ENCODE measurements around the gene CCDC3. TPM values are rescaled to one million over a fixed set of nuclear protein-coding genes. Genes with fewer than 3 reads are reported as not detected.

Gene CCDC3
- total RNA-seq, 1 experiment from 2014 or later = 0.10 TPM

DNA sequence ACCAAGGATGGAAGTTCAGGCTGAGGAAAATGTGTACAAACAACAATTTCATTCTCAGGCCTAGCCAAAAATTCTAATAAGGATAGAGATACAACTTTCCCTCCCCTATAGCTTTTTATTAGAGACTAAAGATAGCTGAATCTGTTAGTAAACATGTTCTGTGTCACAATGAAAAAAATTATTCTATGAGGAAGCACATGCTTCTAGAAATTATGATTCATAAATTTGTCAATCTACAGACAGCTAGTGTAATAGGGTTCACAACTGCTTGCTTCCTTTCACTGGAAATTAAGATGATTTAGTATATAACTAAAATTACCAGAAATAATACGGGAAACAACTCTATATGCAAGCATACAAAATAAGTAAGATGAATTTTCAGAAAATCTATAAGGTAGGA, 56.6 kb downstream of the CCDC3 start:
- H3K9me3 ChIP-seq (ENCODE audit: control insufficient read depth, insufficient read depth, low read depth, low read length) = no peaks in the 10 kb centered on the region
- no peak overlapping the region for H3K4me3 ChIP-seq (ENCODE audit: low read depth in 2 of 2, low read length in 2 of 2)
- H3K27me3 ChIP-seq (ENCODE audit: control insufficient read depth, insufficient read depth, low read length) = no peaks in the 10 kb centered on the region; the same call in none of the 2 replicates
- no TSS peak for BruUV-seq (replicated peaks)
- CTCF ChIA-PET = no interaction called here
- in situ Hi-C loops (cut with HindIII; ENCODE audit: low pct_unique_long_range_greater_than_20kb, low sequenced_read_pairs) = no loop called here
- POLR2A ChIA-PET = no interaction called here
- no peaks in the 10 kb centered on the region for H3K4me1 ChIP-seq (ENCODE audit: control insufficient read depth, insufficient read depth, low read length)
- no peak for ATAC-seq
- H3K36me3 ChIP-seq (ENCODE audit: control insufficient read depth, insufficient read depth, low read length) = no peaks in the 10 kb centered on the region
- no peak for DNase-seq (ENCODE audit: low read depth, low spot score)
- intact Hi-C loops (cut with micrococcal nuclease; ENCODE audit: unreplicated experiment) = no loop called here
- TF ChIP-seq, protein P1, sequence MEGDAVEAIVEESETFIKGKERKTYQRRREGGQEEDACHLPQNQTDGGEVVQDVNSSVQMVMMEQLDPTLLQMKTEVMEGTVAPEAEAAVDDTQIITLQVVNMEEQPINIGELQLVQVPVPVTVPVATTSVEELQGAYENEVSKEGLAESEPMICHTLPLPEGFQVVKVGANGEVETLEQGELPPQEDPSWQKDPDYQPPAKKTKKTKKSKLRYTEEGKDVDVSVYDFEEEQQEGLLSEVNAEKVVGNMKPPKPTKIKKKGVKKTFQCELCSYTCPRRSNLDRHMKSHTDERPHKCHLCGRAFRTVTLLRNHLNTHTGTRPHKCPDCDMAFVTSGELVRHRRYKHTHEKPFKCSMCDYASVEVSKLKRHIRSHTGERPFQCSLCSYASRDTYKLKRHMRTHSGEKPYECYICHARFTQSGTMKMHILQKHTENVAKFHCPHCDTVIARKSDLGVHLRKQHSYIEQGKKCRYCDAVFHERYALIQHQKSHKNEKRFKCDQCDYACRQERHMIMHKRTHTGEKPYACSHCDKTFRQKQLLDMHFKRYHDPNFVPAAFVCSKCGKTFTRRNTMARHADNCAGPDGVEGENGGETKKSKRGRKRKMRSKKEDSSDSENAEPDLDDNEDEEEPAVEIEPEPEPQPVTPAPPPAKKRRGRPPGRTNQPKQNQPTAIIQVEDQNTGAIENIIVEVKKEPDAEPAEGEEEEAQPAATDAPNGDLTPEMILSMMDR (IDR thresholded peaks at IDR 0.05) = no peak
- TF ChIP-seq SIN3A (IDR thresholded peaks at IDR 0.05; ENCODE audit: borderline replicate concordance, insufficient read depth, low read depth, low read length) = no peak
- no peak for TF ChIP-seq POLR2AphosphoS5 (IDR thresholded peaks at IDR 0.05; ENCODE audit: low read depth, low read length)
- TF ChIP-seq, protein P2, sequence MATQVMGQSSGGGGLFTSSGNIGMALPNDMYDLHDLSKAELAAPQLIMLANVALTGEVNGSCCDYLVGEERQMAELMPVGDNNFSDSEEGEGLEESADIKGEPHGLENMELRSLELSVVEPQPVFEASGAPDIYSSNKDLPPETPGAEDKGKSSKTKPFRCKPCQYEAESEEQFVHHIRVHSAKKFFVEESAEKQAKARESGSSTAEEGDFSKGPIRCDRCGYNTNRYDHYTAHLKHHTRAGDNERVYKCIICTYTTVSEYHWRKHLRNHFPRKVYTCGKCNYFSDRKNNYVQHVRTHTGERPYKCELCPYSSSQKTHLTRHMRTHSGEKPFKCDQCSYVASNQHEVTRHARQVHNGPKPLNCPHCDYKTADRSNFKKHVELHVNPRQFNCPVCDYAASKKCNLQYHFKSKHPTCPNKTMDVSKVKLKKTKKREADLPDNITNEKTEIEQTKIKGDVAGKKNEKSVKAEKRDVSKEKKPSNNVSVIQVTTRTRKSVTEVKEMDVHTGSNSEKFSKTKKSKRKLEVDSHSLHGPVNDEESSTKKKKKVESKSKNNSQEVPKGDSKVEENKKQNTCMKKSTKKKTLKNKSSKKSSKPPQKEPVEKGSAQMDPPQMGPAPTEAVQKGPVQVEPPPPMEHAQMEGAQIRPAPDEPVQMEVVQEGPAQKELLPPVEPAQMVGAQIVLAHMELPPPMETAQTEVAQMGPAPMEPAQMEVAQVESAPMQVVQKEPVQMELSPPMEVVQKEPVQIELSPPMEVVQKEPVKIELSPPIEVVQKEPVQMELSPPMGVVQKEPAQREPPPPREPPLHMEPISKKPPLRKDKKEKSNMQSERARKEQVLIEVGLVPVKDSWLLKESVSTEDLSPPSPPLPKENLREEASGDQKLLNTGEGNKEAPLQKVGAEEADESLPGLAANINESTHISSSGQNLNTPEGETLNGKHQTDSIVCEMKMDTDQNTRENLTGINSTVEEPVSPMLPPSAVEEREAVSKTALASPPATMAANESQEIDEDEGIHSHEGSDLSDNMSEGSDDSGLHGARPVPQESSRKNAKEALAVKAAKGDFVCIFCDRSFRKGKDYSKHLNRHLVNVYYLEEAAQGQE (IDR thresholded peaks at IDR 0.05; ENCODE audit: insufficient read depth in 1 of 2, low read depth in 2 of 2, low read length in 1 of 2) = no peak
- no peak for TF ChIP-seq TCF7L2 (IDR thresholded peaks at IDR 0.05; ENCODE audit: low read depth, low read length)
- no peak overlapping the region for H3K27ac ChIP-seq (ENCODE audit: low read length)

DNA sequence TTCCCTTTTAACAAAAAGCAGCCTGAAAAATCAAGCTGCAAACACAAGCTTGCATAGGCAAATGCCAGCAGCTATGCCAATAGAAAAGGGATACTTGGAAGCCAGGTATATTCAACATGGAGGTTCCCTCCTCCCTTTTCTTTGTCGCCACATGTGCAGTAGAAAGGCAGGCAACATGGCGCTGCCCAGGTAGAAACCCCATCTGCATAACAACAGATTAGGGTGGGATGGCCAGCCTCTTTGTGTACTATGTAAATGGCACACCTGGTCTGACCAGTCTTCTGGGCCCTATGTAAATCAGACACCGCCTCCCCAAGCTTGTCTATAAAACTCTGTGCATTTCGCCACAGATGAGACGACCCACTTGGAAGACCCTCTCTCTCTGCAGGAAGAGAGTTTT, 58.1 kb downstream of the CCDC3 start:
- CTCF ChIA-PET = interaction anchor here (0.7 kb wide), 1 partner anchor 105 kb away, joined by 5 read pairs; no protein-coding TSS in a partner anchor
- Histone ChIP-seq H3K36me3 (ENCODE audit: control insufficient read depth, insufficient read depth, low read length) (no peaks in the 10 kb centered on the region), H3K27me3 (ENCODE audit: control insufficient read depth, insufficient read depth, low read length) (no peaks in the 10 kb centered on the region; the same call in none of the 2 replicates), H3K9me3 (ENCODE audit: control insufficient read depth, insufficient read depth, low read depth, low read length) (no peaks in the 10 kb centered on the region), H3K4me1 (ENCODE audit: control insufficient read depth, insufficient read depth, low read length) (no peaks in the 10 kb centered on the region), H3K4me3 (ENCODE audit: low read depth in 2 of 2, low read length in 2 of 2) (no peak overlapping the region), H3K27ac (ENCODE audit: low read length) (no peak overlapping the region)
- ATAC-seq (no peak), DNase-seq (ENCODE audit: low read depth, low spot score) (no peak)
- POLR2A ChIA-PET = no interaction called here
- in situ Hi-C loops (cut with HindIII; ENCODE audit: low pct_unique_long_range_greater_than_20kb, low sequenced_read_pairs) (no loop called here), intact Hi-C loops (cut with micrococcal nuclease; ENCODE audit: unreplicated experiment) (no loop called here)
- BruUV-seq (replicated peaks) = no TSS peak
- TF ChIP-seq, protein P1 (IDR thresholded peaks at IDR 0.05) = no peak
- no peak for TF ChIP-seq SIN3A (IDR thresholded peaks at IDR 0.05; ENCODE audit: borderline replicate concordance, insufficient read depth, low read depth, low read length)
- TF ChIP-seq TCF7L2 (IDR thresholded peaks at IDR 0.05; ENCODE audit: low read depth, low read length) = no peak
- TF ChIP-seq, protein P2 (IDR thresholded peaks at IDR 0.05; ENCODE audit: insufficient read depth in 1 of 2, low read depth in 2 of 2, low read length in 1 of 2) = no peak
- TF ChIP-seq POLR2AphosphoS5 (IDR thresholded peaks at IDR 0.05; ENCODE audit: low read depth, low read length) = no peak

All from Panc1 (cell line).